GM10847 (cell line): ENCODE data around the gene PLLP.

Experiments
- POLR2A ChIP-seq: IDR thresholded peaks from 2 replicates; pipeline ENCODE4 v1.6.1; 2011; ENCODE audit not compliant: insufficient read length; ENCODE audit errors: extremely low read depth

PLLP gene, protein sequence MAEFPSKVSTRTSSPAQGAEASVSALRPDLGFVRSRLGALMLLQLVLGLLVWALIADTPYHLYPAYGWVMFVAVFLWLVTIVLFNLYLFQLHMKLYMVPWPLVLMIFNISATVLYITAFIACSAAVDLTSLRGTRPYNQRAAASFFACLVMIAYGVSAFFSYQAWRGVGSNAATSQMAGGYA

GRCh38 chr16:57284209-57284951, at the start of gene PLLP:
TSS of gene PLLP (minus strand) at chr16:57284672. CDS start at chr16:57284540, 132 bp downstream.
- no peak for TF ChIP-seq POLR2A

DNA sequence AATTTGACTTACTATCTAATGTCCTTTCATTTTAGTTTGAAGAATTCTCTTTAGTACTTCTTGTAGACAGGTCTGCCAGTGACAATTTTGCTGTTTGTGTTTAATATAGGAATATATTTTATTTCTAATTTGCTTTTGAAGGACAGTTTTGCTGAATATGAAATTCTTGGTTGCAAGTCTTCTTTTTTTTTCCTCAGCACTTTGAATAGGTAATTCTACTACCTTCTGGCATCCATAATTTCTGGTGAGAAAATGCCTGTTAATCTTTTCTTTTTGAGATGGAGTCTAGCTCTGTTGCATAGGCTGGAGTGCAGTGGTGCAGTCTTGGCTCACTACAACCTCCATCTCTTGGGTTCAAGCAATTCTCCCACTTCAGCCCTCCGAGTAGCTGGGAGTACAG, 48.9 kb upstream of the PLLP start:
- TF ChIP-seq POLR2A: no peak

DNA sequence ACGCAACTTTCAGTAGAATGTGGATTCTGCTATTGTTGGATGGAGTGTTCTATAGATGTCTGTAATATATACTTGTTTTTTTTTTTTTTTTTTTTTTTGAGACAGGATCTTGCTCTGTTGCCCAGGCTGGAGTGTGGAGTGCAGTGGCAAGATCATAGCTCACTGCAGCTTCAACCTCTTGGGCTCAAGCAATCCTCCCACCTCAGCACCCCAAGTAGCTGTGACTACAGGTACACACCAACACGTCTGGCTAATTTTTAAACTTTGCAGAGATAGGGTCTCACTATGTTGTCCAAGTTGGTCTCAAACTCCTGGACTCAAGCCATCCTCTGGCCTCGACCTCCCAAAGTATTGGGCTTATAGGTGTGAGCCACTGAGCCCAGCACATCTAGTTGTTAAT, 46.9 kb upstream of the PLLP start:
- no peak for TF ChIP-seq POLR2A

GRCh38 chr16:57329718-57330327, 45.4 kb upstream of the PLLP start:
- no peak for TF ChIP-seq POLR2A

DNA sequence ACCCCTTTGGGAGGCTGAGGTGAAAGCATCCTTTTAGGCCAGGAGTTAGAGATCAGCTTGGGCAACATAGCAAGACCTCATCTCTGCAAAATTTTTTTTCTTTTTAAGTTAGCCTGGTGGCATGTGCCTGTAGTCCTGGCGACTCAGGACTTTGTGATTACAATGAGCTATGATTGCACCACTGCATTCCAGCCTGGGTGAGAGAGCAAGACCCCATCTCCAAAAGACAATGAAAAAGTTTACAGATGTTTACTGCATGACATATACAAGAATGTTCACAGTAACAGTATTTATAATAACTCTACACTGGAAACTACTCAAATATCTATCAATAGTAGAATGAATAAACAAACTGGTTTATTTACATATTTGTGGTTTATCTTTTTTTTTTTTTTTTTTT, 41.0 kb upstream of the PLLP start:
- no peak for TF ChIP-seq POLR2A

GRCh38 chr16:57324749-57325148, 40.3 kb upstream of the PLLP start:
- TF ChIP-seq POLR2A: no peak

DNA sequence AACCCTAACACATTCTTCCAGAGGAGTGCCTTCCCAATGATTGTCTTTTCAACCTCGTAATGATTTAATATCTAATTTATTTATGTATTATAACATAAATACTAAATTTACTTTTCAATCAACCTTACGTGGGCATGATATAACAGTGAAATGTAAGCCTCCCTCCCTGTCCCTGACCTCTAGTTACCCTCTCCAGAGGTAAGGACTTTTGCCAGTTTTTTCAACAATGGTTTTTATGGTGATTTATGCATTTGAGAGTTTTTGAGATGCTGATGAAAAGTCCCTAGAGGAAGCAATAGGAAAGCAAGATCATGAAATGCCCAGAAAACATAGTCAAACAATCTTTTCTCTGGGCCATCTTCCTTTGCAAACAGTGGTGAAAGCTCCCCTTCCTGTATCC, 35.2 kb upstream of the PLLP start:
- TF ChIP-seq POLR2A: no peak

GRCh38 chr16:57318240-57318970, 33.9 kb upstream of the PLLP start:
- TF ChIP-seq POLR2A: no peak

DNA sequence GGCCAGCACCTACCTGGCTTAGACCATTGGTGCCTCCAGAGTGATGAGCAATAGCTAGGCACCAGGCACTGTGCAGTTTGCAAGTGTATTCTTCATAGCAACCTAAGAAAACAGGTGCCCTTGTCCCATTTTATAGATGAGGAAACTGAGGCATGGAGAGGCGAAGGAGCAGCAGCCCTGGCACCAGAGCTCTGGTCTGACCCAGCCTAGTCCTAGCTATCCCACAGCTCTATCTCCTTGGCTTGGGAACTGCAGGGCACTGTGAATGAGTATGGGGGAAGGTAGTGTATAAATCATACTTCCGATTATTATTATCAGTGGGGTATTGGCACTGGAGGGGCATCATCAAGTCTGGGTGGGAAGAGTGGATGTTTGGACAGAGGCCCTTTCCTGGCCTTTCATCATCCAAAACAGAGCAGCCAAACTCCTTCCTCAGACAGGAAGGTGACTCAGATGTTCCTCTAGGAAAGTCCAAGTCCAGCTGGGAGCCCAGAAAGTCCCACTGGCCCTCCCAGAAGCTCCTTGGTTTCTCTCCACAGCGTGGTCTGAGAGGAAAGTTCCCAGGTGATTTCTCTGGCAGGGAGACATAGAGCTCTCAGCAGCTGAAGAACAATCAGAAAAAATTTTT, 32.0 kb upstream of the PLLP start:
- TF ChIP-seq POLR2A: no peak

DNA sequence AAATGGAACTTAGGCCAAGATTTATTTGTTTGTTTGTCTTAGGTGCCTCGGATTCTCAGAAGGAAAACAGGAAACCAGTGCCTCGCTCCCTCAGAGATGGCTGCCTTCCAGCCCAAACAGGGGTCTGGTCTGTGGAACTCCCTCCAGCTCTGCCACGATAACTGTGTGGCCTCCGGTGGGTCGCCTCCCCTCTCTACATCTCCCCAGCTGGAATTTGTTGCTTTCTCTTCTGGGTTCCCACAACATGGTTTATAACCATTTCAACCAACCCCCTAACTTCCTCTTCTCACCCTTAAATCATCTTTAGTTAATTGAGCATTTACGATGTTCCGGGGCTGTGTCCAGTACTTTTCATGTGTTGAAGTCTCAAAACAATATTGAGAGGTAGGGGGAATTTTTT, 30.9 kb upstream of the PLLP start:
- no peak for TF ChIP-seq POLR2A

GRCh38 chr16:57314161-57314785, 29.8 kb upstream of the PLLP start:
- TF ChIP-seq POLR2A: no peak

GRCh38 chr16:57313509-57313908, 29.0 kb upstream of the PLLP start:
- TF ChIP-seq POLR2A: no peak

DNA sequence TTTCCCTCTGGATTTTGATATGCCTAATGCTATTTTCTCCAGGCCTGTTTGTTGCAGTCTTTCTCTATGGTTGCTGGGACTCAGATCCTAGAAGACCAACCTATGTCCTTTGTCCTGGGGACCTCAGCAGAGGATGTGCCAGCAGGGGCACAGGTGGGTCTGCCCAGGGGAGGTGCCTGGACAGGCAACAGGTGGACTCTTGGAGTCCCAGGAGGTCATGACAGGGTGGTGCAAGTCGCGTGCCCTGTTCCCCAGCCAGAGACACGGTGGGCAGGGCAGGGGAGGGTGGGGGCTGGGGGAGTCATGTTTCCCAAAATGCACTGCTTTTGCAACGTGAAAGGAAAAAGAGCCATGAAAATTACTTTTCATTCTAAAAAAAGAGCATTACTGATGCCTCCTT, 26.3 kb upstream of the PLLP start:
- TF ChIP-seq POLR2A: no peak

- TF ChIP-seq POLR2A: no peak
Observed at GRCh38 chr16:57308041-57308440, 23.6 kb upstream of the PLLP start.

DNA sequence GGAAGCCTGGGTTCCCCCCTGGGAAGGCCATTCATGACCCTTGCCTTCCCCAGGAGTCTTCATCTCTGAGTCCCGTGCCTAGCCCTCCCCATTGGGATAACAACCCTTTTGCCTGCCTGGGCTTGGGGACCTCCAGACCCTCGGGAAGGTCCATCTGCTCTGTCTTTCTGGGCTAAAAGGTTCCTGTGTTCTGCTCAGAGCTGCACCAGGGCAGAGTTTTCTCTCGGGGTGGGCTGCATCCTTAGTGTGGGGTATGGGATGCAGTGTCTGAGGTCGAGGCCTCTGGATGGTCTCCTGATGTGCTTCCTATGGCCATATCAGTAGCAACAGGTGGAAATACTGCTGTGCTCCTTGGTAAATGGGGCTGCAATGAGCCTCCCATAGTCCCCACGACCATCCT, 22.9 kb upstream of the PLLP start:
- TF ChIP-seq POLR2A: no peak
